Breast epithelium (tissue), 4 donors: ENCODE results near the gene FAM240A. TPM values are rescaled to one million over a fixed set of nuclear protein-coding genes. Genes with fewer than 3 reads are reported as not detected.

ENCODE experiments used
- DNase-seq, 2 donors: peaks; one replicate each; pipeline ENCODE4 v3.0.0-alpha.2; 2019; ENCODE audit warnings: low spot score in 2 of 2
- H3K27ac ChIP-seq, 2 donors: fragments of 200-600 bp; sonication (generic) in 1 of 2; one replicate each; pipeline ENCODE4 v1.5.1; 2016 to 2019; ENCODE audit warnings: mild to moderate bottlenecking in 1 of 2
- H3K27me3 ChIP-seq, 2 donors: fragments of 200-600 bp; sonication (generic) in 1 of 2; one replicate each; pipeline versions ENCODE4 v1.5.1 to v1.6.0; 2017 to 2019; ENCODE audit warnings: control low read depth in 1 of 2, mild to moderate bottlenecking in 1 of 2
- H3K36me3 ChIP-seq: fragments of 200-600 bp; one replicate; pipeline ENCODE4 v1.5.1; 2019
- H3K4me1 ChIP-seq, 2 donors: fragments of 200-600 bp; sonication (generic); one replicate each; pipeline ENCODE4 v1.5.1; 2016 to 2019; ENCODE audit warnings: control low read depth in 1 of 2
- H3K4me3 ChIP-seq, 3 donors: fragments of 200-600 bp; sonication (generic); 1 replicate in 2 of 3; 2 replicates in 1 of 3; pipeline ENCODE4 v1.5.1; 2016 to 2019; ENCODE audit warnings: mild to moderate bottlenecking in 3 of 3, moderate library complexity in 2 of 3
- H3K9me3 ChIP-seq, 2 donors: fragments of 200-600 bp; sonication (generic) in 1 of 2; one replicate each; pipeline ENCODE4 v1.5.1; 2016 to 2019; ENCODE audit warnings: control low read depth in 1 of 2
- POLR2A ChIP-seq: fragments of 450-650 bp; IDR thresholded peaks from one replicate; pipeline ENCODE4 v1.6.1; 2016; ENCODE audit warnings: antibody characterized with exemption, mild to moderate bottlenecking, moderate library complexity
- POLR2AphosphoS5 ChIP-seq, 3 donors: sonication (generic); formaldehyde crosslinking; IDR thresholded peaks; one replicate each; pipeline ENCODE4 v1.6.1; 2017; ENCODE audit warnings: antibody characterized with exemption in 3 of 3
- intact Hi-C: fragments of 100-400 bp; cut with DNase I; formaldehyde crosslinking; loops from one replicate; pipeline ENCODE4 v1.15.1; 2023; ENCODE audit warnings: low total_unique reads
- total RNA-seq, 3 donors: library from RNA; depleted of rRNA; stranded (reverse); fragments of >200 nt; gene quantifications; one replicate each; pipeline ENCODE4 v1.1.0, GENCODE V29; 2016
- TF ChIP-seq, protein P1 (sequence below), 3 donors: fragments of 450-650 bp; IDR thresholded peaks; one replicate each; pipeline ENCODE4 v1.5.1; 2016 to 2017; ENCODE audit warnings: antibody characterized with exemption in 3 of 3, mild to moderate bottlenecking in 3 of 3, moderate library complexity in 3 of 3

The FAM240A gene
- total RNA-seq, 3 donors from 2014 or later: not detected

DNA sequence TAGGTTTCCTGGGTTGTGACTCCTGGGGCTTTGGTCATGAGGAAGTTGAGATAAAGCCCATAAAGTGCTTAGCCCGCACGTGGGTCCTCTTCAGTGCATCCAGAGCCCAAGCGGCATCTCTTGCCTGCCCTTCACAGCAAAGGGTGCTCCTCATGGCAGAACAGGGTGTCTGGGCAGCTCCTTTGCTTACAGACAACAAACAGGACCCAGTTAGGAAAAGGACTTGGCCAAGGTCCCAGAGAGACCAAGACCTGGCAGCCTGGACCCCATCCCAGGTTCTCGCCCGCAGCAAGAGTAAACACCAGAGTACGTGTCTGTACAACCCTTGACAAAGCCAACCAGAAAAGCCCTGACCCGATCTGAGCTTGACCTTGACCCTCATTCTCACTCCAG is 54.1 kb downstream of the FAM240A start:
- Histone ChIP-seq H3K27ac (no peak overlapping the region), H3K4me1 (peaks cover 0 to 4% of the 10 kb centered on the region in 2 donors), H3K4me3 (no peak overlapping the region), H3K27me3 (no peaks in the 10 kb centered on the region), H3K36me3 (no peaks in the 10 kb centered on the region), H3K9me3 (no peaks in the 10 kb centered on the region)
- intact Hi-C loops: no loop called here
- no peak for TF ChIP-seq POLR2A
- TF ChIP-seq, protein P1, sequence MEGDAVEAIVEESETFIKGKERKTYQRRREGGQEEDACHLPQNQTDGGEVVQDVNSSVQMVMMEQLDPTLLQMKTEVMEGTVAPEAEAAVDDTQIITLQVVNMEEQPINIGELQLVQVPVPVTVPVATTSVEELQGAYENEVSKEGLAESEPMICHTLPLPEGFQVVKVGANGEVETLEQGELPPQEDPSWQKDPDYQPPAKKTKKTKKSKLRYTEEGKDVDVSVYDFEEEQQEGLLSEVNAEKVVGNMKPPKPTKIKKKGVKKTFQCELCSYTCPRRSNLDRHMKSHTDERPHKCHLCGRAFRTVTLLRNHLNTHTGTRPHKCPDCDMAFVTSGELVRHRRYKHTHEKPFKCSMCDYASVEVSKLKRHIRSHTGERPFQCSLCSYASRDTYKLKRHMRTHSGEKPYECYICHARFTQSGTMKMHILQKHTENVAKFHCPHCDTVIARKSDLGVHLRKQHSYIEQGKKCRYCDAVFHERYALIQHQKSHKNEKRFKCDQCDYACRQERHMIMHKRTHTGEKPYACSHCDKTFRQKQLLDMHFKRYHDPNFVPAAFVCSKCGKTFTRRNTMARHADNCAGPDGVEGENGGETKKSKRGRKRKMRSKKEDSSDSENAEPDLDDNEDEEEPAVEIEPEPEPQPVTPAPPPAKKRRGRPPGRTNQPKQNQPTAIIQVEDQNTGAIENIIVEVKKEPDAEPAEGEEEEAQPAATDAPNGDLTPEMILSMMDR (IDR thresholded peaks at IDR 0.05): no peak
- DNase-seq: peak in 1 of 2 donors; percentile 49

DNA sequence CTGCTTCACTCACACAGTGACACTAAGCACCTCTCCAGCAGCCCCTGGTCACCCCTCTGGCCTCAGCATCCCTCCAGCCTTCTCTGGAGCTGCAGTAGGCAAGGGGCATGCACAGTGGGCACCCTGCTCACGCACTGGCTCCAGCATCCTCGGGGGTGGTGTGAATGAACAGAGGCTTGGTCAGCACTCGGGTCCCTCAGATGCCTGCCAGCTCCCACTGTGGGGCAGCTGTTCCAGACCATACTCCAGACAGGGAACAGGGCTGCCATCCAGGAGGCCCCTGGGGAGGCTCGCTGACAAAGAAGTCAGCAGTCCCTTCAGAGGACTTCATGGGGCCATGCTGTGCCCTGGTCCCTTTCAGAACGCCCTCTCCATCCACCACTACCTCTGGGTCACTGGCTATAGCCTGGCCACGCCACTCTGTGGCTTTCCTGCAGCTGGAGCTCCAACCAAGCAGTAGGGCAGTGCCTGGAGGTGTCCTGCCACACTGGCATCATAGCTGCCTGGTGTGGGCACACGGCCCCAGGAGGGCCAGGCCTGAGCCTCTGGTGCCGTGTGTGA is 54.8 kb downstream of the FAM240A start:
- Histone ChIP-seq H3K27ac (no peak overlapping the region), H3K36me3 (no peaks in the 10 kb centered on the region), H3K9me3 (no peaks in the 10 kb centered on the region), H3K27me3 (no peaks in the 10 kb centered on the region), H3K4me1 (peaks cover 0 to 4% of the 10 kb centered on the region in 2 donors), H3K4me3 (no peak overlapping the region)
- TF ChIP-seq, protein P1 (IDR thresholded peaks at IDR 0.05): no peak
- TF ChIP-seq POLR2AphosphoS5 (IDR thresholded peaks at IDR 0.05) (no peak), POLR2A (no peak)
- peak in 1 of 2 donors; percentile 42 for DNase-seq
- intact Hi-C loops: no loop called here

DNA sequence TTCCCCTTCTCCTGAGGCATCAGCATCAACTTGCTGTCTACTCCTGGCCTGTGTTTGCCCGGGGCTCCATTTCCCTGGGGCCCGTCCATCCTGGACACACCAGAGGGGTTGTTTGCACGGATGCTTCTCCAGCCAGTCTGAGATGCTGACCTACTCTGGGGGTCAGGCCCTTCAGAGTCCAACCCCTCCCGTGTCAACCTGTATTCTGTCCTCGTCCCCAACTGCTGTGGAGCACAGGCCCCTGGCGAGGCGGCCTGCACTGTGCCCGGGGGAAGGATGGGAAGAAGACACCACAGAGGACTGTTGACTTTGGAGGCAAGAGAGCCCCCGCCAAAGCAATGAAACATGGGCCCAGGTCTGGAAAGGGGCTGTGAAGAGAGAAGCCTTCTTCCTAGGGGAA is 55.3 kb downstream of the FAM240A start:
- DNase-seq: peak in 1 of 2 donors; percentile 48
- Histone ChIP-seq H3K27me3 (no peaks in the 10 kb centered on the region), H3K36me3 (no peaks in the 10 kb centered on the region), H3K4me1 (peaks cover 0 to 4% of the 10 kb centered on the region in 2 donors), H3K4me3 (no peak overlapping the region), H3K9me3 (no peaks in the 10 kb centered on the region), H3K27ac (no peak overlapping the region)
- TF ChIP-seq, protein P1 (IDR thresholded peaks at IDR 0.05): no peak
- TF ChIP-seq POLR2AphosphoS5 (IDR thresholded peaks at IDR 0.05) (no peak), POLR2A (no peak)
- intact Hi-C loops: no loop called here

DNA sequence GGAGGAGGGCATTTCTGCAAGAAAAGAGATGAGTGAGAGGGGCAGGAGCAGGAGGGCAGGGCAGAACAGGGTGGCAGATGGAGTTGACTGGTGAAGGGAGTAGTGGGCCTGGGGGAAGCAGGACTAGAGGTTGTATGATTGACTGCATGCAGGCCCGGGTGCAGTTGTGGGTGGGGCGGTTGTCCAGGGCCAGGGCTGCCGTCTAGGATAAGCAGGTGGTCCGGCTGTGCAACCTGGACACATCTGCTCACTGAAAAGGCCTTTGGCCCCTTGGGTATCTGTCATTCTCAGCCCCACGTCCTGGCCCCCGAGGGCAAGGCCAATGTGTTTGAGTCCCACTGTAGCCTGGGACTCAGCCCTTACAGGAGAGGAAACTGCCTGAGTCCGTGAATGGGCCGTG is 55.8 kb downstream of the FAM240A start:
- DNase-seq: peak in 1 of 2 donors; percentile 47
- Histone ChIP-seq H3K27ac (no peak overlapping the region), H3K36me3 (no peaks in the 10 kb centered on the region), H3K4me3 (no peak overlapping the region), H3K4me1 (no peaks in the 10 kb centered on the region), H3K9me3 (no peaks in the 10 kb centered on the region), H3K27me3 (no peaks in the 10 kb centered on the region)
- intact Hi-C loops: no loop called here
- TF ChIP-seq, protein P1 (IDR thresholded peaks at IDR 0.05): no peak
- TF ChIP-seq POLR2AphosphoS5 (IDR thresholded peaks at IDR 0.05) (no peak), POLR2A (no peak)

DNA sequence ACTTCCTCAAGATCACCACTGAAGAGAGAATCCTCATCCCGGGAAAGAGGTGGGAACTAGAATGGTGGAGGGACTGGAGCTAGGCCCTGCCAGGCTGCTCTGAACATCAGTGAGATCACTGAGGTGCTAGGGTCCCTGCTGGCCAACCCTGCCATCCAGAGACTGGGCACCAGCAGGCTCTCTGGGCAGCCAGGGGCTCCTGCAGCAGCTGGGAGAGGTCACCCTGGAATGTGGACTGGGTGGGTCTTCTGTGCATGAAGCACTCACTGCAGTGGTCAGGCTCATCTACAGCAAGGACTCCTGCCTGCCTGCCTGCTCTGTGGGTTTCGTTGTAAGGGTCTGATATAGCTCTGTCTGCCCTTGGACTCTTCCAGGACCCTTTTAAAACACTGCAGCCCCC is 56.3 kb downstream of the FAM240A start:
- H3K27ac ChIP-seq: no peak overlapping the region
- H3K9me3 ChIP-seq: no peaks in the 10 kb centered on the region
- H3K4me3 ChIP-seq: no peak overlapping the region
- no peaks in the 10 kb centered on the region for H3K36me3 ChIP-seq
- intact Hi-C loops: no loop called here
- DNase-seq: peak in 1 of 2 donors; percentile 34
- TF ChIP-seq, protein P1 (IDR thresholded peaks at IDR 0.05): no peak
- no peak for TF ChIP-seq POLR2AphosphoS5 (IDR thresholded peaks at IDR 0.05)
- no peak for TF ChIP-seq POLR2A
- no peaks in the 10 kb centered on the region for H3K4me1 ChIP-seq
- H3K27me3 ChIP-seq: no peaks in the 10 kb centered on the region
